HG02981 (cell line): ENCODE results near the gene RGCC.
A peak's percentile ranks its signal among the peaks of the same experiment; 100 is the strongest.
"Not testable (repeated sequence)": the region's sequence is repeated elsewhere in the genome, so short reads cannot be mapped to it uniquely, and the experiment has no call there.

ENCODE experiments used
- ATAC-seq: cut with Tn5 transposase; IDR thresholded peaks from one replicate; pipeline ENCODE4 v1.9.1; 2021; ENCODE audit warnings: mild to moderate bottlenecking, moderate library complexity; ENCODE audit not compliant: unreplicated experiment

RGCC gene, protein sequence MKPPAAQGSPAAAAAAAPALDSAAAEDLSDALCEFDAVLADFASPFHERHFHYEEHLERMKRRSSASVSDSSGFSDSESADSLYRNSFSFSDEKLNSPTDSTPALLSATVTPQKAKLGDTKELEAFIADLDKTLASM

DNA sequence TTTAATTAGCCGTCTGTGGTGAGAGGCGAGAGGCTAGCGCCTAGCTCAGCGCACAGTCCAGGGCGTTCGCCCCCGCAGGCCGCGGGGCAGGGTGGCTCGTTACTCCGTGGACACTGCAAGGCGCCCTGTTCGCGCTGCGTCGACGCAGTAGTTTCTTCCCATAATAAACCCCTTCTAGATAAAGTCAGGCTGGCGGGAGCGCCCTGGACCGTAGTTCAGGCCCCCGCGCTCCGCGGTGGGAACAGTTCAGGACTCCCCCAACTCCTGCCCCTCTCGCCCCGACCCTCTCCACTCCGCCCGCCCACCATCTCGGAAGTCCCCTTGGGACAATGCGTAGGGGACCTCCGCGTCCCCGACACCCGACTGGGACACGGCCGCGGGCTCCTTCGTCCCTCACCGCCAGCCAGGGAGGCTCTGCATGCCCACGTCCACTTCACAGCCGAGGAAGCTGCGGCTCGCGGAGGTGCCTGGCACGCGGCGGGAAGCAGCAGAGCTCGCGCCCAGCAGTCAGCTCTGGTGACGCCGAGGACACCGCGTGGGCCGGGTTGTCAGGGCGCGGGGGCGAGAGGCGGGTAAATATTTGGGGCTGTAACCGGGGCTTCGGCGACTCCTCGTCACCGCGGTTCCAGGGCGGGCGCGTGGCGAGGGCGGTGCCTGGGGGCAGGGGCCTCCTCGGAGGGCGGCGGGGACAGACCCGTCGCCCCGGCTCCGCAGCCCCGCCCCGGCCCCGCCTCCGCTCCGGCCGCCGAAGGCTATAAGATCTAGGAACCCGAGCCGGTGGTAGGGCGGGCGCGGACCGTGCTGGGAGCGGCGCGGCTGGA lies at the start of gene RGCC:
Gene RGCC, plus strand, starts transcription at position 783 of the 821 bp plus-strand sequence. CDS start 158 bp downstream, outside the sequence.
- ATAC-seq, result peak; percentile 60

DNA sequence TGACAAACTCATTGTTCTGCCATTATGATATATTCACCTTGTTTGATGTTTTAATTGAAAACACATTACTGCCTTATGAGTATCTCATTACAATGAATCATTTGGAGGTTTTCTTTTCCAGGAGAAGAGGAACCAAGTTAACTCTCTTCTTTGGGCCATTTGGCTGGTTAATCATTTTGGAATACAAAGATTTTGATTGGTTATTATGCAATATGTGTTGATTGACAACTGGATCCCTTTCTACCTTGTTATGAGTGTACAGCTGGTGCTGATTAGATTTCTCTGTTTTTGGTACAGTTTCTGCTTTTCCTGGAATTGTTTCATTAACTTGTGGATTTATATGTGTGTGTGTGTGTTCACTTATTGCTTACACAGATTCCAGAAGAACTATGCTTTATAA lies 49.2 kb upstream of the RGCC start:
- no peak for ATAC-seq

DNA sequence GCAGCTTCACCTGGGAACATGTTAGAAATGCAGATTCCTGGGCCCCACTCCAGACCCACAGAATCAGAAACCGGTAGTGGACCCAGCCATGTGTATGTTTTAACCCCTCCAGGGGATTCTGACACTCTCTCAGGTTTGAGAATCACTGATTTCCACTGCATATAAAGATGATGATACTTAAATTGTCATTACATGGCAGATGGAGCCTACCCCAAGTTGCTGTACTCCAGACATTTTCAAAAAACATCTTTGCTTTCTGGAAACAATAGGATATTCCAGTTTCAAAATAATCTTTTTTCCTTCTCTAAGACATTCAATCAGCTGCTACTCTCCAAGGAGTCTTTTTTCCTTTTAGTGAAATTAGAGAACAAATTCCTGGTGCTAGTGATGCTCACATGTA lies 48.6 kb upstream of the RGCC start:
- no peak for ATAC-seq

DNA sequence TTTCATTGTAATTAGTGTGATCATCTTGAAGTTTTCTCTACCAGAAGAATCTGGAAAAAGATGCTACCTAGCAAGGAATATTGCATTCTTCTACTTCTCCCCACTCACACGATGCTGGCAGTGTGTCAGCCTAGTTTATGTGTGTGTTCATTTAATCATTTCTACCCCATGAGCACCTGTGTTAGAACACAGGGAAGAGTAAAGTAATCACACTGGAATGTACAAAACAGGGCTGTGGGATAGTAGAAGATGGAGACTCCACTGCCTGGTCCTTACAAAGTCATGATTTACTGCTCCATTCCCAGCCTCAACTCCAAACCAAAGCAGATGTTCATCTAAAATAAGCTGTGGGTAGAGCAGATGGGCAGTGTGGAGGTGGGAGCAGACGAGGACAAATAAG lies 47.7 kb upstream of the RGCC start:
- ATAC-seq, result no peak

DNA sequence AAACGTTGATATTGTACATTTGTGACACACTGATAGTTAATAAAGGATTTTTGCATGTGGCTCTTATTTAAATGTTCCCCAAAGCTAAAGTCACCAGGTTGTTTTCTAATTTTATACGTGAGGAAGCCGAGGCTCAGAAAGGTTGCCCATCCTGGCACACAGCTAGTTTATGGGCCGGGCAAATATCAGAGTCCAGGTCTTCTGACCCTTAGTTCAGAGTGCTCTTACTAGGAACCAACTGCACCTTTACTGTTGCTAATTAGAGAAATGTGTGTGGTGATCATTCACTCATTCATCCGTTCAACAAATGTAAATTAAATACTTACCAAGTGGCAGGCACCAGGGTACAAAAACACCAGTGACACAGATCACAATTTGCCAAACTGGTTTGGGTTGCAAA lies 46.3 kb upstream of the RGCC start:
- ATAC-seq, result no peak

DNA sequence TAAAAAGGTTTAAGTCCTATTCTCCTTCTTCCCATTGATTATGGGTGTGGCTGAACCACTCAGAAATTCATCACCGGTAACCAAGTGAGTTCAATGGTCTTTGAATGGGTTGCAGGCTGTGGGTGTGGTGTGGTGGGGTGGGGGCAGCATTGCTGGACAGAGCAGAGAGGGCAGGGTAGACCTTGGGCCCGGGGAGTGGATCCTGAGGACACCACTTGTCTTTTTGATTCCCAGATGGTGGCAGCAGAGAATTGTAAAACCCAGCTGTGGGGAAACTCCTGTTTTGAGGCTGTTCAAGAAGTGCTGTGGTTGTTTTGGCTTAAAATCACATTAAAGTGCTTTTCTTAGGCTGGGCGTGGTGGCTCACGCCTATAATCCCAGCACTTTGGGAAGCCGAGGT lies 45.8 kb upstream of the RGCC start:
- no peak for ATAC-seq

DNA sequence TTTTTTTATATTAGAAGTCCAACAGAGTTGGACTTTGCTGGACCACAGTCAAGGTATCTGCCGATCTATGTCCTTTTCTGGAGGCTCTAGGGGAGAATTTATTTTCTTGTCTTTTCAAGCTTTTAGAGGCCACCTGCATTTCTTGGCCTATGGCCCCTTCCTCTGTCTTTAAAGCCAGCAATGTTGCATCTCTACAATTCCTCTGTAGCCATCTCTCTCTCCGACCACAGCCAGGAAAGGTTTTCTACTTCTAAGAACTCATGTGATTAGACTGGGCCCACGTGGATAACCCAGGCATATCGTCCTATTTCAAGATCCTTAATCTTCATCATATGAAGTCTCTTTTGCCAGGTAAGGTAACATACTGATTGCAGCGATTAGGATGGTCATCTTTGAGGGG lies 43.5 kb upstream of the RGCC start:
- no peak for ATAC-seq

DNA sequence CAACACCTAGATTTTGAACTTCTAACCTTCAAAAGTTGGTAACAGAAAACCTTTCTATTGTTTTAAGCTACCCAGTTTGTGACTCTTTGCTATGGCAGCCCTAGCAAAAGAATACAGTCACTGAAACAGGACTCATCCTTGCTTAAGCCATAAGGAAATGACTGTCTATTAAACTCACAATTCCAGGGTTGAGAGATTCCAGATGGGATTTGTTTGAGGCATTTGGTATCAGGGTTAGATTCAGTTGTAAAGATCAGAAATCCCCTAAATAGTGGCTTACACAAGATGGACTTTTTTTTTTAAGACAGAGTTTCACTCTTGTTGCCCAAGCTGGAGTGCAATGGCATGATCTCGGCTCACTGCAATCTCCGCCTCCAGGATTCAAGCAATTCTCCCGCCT lies 41.1 kb upstream of the RGCC start:
- ATAC-seq, result no peak

DNA sequence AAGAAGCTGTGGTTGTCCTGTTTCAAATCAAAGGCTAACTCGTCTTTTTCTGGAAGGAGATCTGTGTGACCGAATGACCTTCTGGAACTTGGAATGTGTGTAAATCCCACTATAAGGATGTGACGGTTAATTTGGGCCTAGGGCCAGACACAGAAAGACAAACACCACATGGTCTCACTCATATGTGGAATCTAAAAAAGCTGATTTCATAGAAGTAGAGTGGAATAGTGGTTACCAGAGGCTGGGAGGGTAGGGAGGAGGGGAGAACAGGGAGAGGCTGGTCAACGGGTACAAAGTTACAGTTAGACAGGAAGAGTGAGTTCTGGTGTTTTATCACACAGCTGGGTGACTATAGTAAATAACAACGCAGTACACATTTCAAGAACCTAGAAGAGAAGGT lies 39.3 kb upstream of the RGCC start:
- no peak for ATAC-seq

DNA sequence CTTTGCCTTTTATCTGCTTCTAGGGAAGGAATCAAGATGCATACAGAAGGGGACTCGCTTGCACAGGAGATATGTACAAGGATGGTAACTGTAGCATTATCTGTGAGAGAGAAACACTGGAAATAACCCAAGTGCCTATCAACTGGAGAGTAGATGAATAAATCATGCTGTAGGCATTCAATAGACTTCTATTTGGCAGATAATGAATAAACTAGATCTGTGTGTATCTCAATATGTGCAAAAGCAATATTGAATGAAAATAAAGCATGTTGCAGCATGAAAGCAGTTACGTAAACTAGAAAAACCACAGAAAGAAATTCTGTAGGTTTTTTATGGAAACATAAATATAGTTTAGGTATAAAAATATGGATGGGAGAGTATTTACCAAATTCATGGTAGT lies 38.6 kb upstream of the RGCC start:
- no peak for ATAC-seq

DNA sequence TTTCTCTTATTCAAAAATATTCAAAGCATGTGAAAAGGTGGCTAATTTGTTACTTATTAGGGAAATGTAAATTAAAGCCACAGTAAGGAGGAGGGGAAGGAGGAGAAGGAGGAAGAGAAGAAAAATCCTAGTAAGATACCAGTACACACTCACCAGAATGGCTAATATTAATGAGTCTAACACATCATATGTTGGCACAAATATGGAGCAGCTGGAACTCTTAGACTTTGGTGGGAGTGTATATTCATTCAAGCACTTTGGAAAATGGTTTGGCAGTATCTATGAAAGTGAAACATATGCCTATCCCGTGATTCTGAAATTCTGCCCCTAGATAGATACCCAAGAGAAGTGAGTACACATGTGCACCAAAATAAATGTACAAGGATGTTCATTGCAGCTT lies 38.1 kb upstream of the RGCC start:
- no peak for ATAC-seq

DNA sequence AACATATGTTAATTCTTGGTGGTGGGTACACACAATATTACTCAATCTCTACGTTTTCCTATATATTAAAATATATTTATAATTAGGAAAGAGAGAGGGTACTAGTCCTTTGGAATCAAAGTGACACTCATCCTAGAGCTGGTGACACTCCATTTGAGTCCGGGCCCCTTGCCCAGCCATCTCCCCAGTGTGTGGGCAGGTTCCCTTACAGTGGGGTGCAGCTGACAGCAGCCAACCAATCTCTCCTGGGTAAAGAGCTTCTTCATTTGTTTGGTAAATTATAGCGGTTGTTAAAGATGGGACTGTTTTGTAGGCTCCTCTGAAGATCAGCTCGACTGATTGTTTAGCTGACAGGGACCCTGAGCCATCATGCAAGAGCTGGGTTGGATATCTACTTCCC lies 37.2 kb upstream of the RGCC start:
- no peak for ATAC-seq

DNA sequence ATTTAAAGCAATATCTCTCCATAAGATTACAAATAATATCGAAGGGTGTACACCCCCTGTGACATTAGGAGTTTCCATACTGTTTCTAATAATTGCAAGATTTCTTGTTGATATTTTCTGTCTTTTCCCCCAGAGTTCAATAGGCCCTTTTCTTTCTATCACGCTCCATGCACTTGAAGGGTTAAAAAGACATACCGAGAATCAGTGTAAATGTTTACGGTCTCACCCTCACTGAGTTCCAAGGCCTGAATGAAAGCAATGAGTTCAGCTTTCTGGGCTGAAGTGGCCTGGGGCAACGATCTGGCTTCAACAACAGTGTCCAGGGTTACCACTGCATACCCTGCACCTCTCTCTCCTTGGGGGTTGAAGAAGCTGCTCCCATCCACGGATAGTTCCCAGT lies 36.0 kb upstream of the RGCC start:
- ATAC-seq, result not testable (repeated sequence)

DNA sequence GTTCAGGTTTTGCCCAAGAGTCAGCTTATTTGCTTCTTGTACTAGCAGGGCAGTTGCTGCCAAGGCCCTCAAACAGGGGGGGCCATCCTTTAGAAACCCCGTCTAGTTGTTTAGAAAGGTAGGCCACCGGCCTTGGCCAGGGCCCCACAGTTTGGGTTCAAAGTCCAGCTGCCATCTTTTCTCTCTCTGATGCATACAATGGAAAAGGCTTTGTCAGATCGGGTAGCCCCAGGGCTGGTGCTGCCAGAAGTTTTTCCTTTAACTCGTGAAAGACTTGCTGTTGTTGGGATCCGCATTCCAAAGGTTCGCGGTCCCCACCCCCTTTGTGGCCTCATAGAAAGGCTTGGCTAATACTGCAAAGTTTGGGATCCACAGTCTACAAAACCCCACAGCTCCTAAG lies 35.4 kb upstream of the RGCC start:
- ATAC-seq, result not testable (repeated sequence)

DNA sequence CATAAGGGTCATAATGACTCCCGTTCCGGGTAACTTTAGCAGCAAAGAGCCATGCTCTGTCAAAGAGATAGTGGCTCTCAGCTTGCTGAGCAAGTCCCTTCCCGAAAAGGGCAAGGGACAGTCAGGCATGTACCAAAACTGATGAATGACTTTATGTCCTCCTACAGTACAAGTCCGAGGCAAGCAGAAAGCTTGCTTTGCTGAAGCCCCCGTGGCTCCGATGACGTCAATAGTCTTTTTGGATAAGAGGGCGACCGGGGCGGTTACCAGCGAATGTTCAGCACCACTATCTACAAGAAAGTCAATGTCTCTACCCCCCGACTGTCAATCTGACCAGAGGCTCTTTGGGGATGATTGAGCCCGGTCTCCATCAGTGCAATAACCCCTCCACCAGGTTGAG lies 34.1 kb upstream of the RGCC start:
- not testable (repeated sequence) for ATAC-seq

DNA sequence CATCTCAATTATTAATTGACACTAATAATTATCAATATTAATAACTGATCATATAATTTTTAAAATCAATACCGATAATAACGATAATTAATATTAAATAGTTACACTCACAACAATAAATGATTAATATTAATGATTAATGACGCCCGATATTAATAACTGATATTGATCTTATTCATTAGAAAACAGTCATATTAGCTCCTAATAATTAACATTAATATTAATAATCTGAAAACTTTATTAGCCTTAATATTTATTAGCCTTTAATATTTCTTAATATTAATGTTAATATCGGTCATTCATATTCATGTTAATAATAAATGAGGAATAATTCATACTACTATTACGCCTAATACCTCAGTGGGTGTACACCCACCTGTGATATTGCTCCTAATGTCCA lies 32.7 kb upstream of the RGCC start:
- not testable (repeated sequence) for ATAC-seq

DNA sequence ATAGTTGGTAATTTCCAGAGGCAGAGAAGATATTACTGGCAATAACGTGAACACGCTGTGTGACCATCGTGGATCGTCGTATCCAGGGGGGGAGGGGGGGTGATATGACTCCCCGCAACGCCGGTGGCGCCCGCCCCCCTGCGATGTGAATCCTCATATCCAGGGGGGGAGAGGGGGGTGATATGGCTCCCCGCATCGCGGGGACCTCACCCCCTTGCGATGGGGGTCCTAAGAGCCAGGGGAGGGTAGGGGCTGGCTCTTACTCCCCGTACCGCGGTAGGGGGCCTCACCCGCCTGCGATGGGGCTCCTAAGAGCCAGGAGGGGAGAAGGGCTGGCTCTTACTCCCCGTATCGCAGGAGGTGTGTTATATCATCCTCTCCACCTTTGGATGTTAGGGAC lies 31.3 kb upstream of the RGCC start:
- ATAC-seq, result no peak

DNA sequence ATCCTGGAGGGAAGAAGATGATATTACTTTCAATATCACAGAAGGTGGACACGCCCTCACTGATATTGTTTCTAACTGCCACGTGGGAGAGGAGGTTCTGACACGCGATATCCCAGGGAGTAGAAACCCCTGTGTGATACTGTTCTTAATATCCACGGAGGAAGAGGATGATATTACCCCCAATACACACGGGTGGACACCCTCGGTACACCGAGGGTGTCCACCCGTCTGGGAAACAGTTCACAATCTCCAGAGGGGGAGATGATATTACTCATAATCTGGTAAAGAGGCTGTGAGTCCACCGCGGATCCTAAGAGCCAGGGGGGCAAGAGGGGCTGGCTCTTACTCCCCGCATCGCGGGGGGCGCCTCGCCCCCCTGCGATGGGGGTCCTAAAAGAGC lies 29.7 kb upstream of the RGCC start:
- ATAC-seq, result no peak

DNA sequence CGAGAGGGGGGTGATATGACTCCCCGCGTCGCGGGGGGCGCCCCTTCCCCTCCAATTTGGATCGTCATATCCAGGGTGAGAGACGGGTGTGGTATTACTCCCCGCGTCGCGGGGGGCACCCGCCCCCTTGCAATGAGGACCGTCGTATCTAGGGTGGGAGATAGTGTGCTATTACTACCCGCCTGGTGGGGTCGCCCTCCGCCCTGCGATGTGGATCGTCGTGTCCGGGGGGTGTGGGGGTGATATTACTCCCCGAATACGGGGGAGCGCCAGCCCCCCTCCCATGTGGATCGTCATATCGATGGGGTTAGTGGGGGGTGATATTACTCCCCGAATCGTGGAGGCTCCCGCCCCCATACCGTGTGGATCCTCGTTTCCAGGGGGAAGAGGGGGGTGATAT lies 29.2 kb upstream of the RGCC start:
- ATAC-seq, result no peak

DNA sequence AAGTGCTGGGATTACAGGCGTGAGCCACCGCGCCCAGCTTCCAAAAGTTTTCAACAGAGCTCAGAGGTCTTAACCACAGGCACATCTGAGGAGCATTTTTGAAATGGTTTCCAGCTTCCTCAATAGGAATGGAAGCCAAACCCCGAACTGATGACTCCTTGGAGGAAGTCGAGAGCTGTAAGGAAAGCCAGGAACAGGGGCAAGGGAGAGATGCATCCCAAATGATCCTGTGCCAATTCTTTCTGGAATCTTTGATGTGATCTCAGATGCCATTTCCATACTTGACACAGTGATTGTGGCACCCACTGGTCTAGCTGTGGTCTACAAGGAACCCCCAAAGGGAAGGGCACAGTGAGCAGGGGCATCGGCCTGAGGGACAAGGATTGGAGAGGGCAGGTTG lies 23.3 kb upstream of the RGCC start:
- ATAC-seq, result not testable (repeated sequence)

DNA sequence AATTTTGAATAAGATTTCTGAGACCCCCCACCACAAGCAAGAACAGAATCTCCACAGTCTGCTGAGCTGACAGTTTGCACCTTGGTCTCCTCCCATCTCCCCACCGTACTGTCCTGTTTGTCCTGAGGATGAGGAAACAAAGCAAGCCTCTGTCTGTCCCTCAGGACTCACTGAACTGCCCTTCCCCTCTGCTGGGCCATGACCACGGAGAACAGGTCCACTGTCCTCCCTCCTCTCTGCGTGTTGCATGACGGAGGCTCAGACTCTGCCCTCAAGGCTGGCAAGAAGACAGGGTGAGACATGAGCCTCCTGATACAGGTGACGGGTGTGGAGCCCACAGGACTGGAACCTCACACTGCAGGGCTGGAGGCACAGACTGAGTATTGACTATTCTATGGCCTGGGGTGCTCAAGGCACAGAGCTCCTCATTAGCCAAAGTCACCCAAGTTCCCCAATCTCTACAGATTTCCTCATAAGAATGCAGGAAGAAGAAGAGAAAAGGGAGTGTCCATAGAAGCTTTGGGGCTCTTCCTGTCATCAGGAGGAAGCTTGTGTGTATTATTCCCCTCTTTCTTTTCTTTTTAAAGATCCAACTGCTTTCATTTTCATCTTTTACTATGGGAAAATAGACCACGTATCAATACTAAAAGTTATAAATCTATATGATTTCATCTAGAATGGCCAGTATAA lies 22.4 kb upstream of the RGCC start:
- no peak for ATAC-seq

DNA sequence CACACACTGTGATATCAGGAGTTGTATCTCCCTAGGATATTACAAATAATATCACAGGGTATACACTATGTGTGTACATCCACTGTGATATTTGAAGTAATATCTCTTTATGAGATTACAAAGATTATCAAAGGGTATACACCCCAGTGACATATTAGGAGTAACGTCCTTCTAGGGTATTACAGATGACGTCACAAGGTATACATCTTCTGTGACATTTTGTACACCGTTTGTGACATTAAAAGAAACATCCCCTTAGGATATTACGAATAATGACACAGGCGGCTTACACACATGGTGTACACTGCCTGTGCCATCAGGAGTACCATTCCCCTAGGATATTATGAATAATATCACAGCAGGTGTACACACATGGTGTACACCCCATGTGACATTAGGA lies 13.4 kb upstream of the RGCC start:
- no peak for ATAC-seq
